PC-3 (cell line): Measurements from ENCODE around the gene BCAN. TPM values are rescaled to one million over a fixed set of nuclear protein-coding genes. Genes with fewer than 3 reads are reported as not detected.

ENCODE experiments used
- ATAC-seq: fragments of 200-7000 bp; cut with Tn5 transposase; 2 replicates; pipeline ENCODE4 v1.9.1; 2020; ENCODE audit warnings: mild to moderate bottlenecking, moderate library complexity
- BruUV-seq: library from RNA; stranded (reverse); fragments of 400-500 nt; replicated peaks from 2 replicates; lab custom pipeline; 2021; lab: Mats Ljungman, UMichigan
- CTCF ChIA-PET: fragments of 300-600 bp; sonication (Branson Sonifier 250); formaldehyde crosslinking; loops from one replicate; lab custom pipeline; 2022; ENCODE audit warnings: antibody characterized with exemption; lab: Charles Lee
- POLR2A ChIA-PET: fragments of 300-600 bp; sonication (Branson Sonifier 250); formaldehyde crosslinking; loops from one replicate; lab custom pipeline; 2022; ENCODE audit warnings: antibody characterized with exemption; ENCODE audit not compliant: unreplicated experiment; lab: Charles Lee
- DNase-seq: peaks from one replicate; pipeline ENCODE4 v3.0.0-alpha.2; 2015
- H2AFZ ChIP-seq: fragments of 300-600 bp; sonication (generic); 2 replicates; pipeline ENCODE4 v1.6.0; 2016; ENCODE audit warnings: antibody characterized with exemption, low read length
- H3F3A ChIP-seq: fragments of 300-600 bp; sonication (generic); one replicate; pipeline ENCODE4 v1.6.0; 2017; ENCODE audit warnings: antibody characterized with exemption, low read length, control low read depth, mild to moderate bottlenecking; ENCODE audit not compliant: unreplicated experiment
- H3K27ac ChIP-seq: fragments of 300-600 bp; sonication (generic); 2 replicates; pipeline ENCODE4 v1.5.1; 2016; ENCODE audit warnings: mild to moderate bottlenecking, low read length
- H3K27me3 ChIP-seq: fragments of 300-600 bp; sonication (generic); 2 replicates; pipeline ENCODE4 v1.6.1; 2016; ENCODE audit warnings: low read length, mixed read lengths
- H3K36me3 ChIP-seq: fragments of 300-600 bp; sonication (generic); 2 replicates; pipeline ENCODE4 v1.6.1; 2016; ENCODE audit warnings: low read depth, mixed run types, low read length, mixed read lengths
- H3K4me1 ChIP-seq: fragments of 300-600 bp; sonication (generic); 2 replicates; pipeline ENCODE4 v1.5.1; 2016; ENCODE audit warnings: low read length; ENCODE audit not compliant: insufficient read depth
- H3K4me2 ChIP-seq: fragments of 300-600 bp; sonication (generic); 2 replicates; pipeline ENCODE4 v1.6.0; 2016; ENCODE audit warnings: low read length
- H3K4me3 ChIP-seq: fragments of 300-600 bp; sonication (generic); 2 replicates; pipeline ENCODE4 v1.5.1; 2016; ENCODE audit warnings: mild to moderate bottlenecking, low read length, mixed read lengths
- H3K79me2 ChIP-seq: fragments of 300-600 bp; sonication (generic); 2 replicates; pipeline ENCODE4 v1.6.1; 2017; ENCODE audit warnings: low read length, mixed read lengths
- H3K9ac ChIP-seq: fragments of 300-600 bp; sonication (generic); 2 replicates; pipeline ENCODE4 v1.6.0; 2016; ENCODE audit warnings: mild to moderate bottlenecking, low read length
- H3K9me2 ChIP-seq: fragments of 300-600 bp; sonication (generic); replicated peaks from 2 replicates; pipeline ENCODE4 v1.6.1; 2016; ENCODE audit warnings: mixed run types, low read length, mixed read lengths
- H3K9me3 ChIP-seq: fragments of 300-600 bp; sonication (generic); 2 replicates; pipeline ENCODE4 v1.6.1; 2016; ENCODE audit warnings: low read length, mixed read lengths
- H4K20me1 ChIP-seq: fragments of 300-600 bp; sonication (generic); 2 replicates; pipeline ENCODE4 v1.6.1; 2016; ENCODE audit warnings: low read length, mixed read lengths
- EZH2 ChIP-seq: fragments of 300-600 bp; sonication (generic); IDR thresholded peaks from one replicate; pipeline ENCODE4 v1.6.1; 2017; ENCODE audit warnings: antibody characterized with exemption, mild to moderate bottlenecking, low read length; ENCODE audit not compliant: unreplicated experiment
- EZH2phosphoT487 ChIP-seq: fragments of 300-600 bp; sonication (generic); IDR thresholded peaks from 2 replicates; pipeline ENCODE4 v1.6.1; 2018; ENCODE audit warnings: mild to moderate bottlenecking, antibody characterized with exemption, low read length, borderline replicate concordance
- intact Hi-C: fragments of 100-400 bp; cut with micrococcal nuclease; formaldehyde crosslinking; loops from 2 replicates; pipeline ENCODE4 v1.9.0; 2023
- total RNA-seq: library from RNA; depleted of rRNA; stranded (reverse); fragments of >200 nt; gene quantifications from 2 replicates; pipeline ENCODE4 v1.2.3, GENCODE V29; 2014
- TF ChIP-seq, protein P1 (sequence below): fragments of 300-600 bp; sonication (generic); conservative IDR thresholded peaks from 2 replicates; pipeline ENCODE4 v1.5.1; 2017; ENCODE audit warnings: antibody characterized with exemption, low read depth, mild to moderate bottlenecking, low read length

Gene BCAN
- total RNA-seq, 1 experiment from 2014 or later: not detected

DNA sequence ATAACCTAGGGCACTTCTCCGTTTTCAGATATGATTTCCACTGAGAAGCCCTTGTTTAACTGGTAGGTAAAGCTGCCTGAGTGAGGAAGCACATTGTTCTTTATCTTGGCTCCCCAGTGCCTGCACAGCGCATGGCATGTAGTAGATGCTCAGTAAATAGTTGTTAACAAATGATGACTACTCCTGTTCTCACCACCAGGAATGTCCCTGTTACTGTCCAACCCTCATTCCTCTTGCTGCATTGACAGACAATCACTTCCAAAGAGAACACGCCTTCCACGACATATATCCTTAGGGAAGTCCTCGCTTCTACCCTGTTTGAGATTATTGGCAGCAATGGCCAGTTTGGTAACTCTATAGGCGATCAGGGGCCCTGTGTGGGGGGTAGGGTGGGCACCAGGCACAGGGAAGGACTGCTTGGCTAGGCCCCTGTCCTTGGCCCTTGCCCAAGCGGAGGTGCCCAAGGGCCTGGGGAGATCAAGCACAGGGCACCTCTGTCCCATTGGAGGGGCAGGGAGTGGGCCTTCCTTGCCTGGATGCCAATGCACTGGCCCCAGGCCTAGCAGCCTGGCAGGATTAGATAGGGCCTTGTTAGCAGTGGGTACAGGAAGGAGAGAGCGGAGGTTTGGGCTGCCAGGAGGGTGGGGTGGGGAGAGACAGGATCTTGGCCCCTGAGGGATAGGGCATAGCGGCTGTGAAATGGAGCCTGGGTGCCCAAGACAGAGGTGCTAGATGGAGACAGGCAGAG, 25.1 kb downstream of the BCAN start:
- Histone ChIP-seq H3K4me1 (peaks cover 15% of the 10 kb centered on the region), H3F3A (no peaks in the 10 kb centered on the region), H3K36me3 (no peaks in the 10 kb centered on the region), H3K9me3 (no peaks in the 10 kb centered on the region), H3K79me2 (no peaks in the 10 kb centered on the region), H3K9me2 (no peaks in the 10 kb centered on the region), H3K27me3 (no peaks in the 10 kb centered on the region), H4K20me1 (no peaks in the 10 kb centered on the region), H3K9ac (no peak overlapping the region), H2AFZ (no peak overlapping the region), H3K4me3 (no peak overlapping the region), H3K27ac (no peak overlapping the region), H3K4me2 (no peak overlapping the region)
- TF ChIP-seq EZH2 (no peak), EZH2phosphoT487 (no peak)
- TF ChIP-seq, protein P1, sequence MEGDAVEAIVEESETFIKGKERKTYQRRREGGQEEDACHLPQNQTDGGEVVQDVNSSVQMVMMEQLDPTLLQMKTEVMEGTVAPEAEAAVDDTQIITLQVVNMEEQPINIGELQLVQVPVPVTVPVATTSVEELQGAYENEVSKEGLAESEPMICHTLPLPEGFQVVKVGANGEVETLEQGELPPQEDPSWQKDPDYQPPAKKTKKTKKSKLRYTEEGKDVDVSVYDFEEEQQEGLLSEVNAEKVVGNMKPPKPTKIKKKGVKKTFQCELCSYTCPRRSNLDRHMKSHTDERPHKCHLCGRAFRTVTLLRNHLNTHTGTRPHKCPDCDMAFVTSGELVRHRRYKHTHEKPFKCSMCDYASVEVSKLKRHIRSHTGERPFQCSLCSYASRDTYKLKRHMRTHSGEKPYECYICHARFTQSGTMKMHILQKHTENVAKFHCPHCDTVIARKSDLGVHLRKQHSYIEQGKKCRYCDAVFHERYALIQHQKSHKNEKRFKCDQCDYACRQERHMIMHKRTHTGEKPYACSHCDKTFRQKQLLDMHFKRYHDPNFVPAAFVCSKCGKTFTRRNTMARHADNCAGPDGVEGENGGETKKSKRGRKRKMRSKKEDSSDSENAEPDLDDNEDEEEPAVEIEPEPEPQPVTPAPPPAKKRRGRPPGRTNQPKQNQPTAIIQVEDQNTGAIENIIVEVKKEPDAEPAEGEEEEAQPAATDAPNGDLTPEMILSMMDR: no peak
- peak; percentile 10; the same call in 1 of the 2 replicates for ATAC-seq
- CTCF ChIA-PET: no interaction called here
- intact Hi-C loops: no loop called here
- DNase-seq: no peak
- POLR2A ChIA-PET: no interaction called here
- BruUV-seq: no TSS peak

DNA sequence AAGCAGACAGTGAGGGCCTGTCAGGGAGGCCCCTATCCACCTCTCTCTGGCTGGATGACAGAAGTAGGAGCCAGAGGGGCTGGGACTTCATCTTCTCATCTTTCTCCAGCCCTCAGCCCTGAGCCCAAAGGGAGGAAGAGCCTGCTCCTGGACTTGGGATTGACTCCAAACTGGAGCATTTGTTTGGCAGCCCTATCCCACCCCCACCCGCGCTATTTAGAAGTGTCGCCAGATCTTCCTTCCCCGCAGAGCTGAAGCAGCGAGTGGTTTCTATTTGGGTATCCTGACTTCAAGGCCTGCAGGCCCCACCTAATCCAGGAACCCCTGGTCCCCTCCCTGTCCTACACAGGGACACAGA, 25.7 kb downstream of the BCAN start:
- BruUV-seq: no TSS peak
- DNase-seq: no peak
- H3K4me1 ChIP-seq: peaks cover 9% of the 10 kb centered on the region

More for the DNA sequence above, 25.7 kb downstream of the BCAN start:
- no peak overlapping the region for H3K4me2 ChIP-seq
- TF ChIP-seq, protein P1: no peak
- TF ChIP-seq EZH2: no peak
- TF ChIP-seq EZH2phosphoT487: no peak
- no peaks in the 10 kb centered on the region for H3F3A ChIP-seq
- H3K36me3 ChIP-seq: no peaks in the 10 kb centered on the region
- ChIA-PET POLR2A (no interaction called here), CTCF (no interaction called here)
- no peaks in the 10 kb centered on the region for H3K79me2 ChIP-seq
- H3K9me2 ChIP-seq: no peaks in the 10 kb centered on the region
- H3K9me3 ChIP-seq: no peaks in the 10 kb centered on the region
- H2AFZ ChIP-seq: no peak overlapping the region
- H3K9ac ChIP-seq: no peak overlapping the region
- intact Hi-C loops: no loop called here
- H3K4me3 ChIP-seq: no peak overlapping the region
- no peaks in the 10 kb centered on the region for H4K20me1 ChIP-seq
- no peak overlapping the region for H3K27ac ChIP-seq
- H3K27me3 ChIP-seq: no peaks in the 10 kb centered on the region
- no peak for ATAC-seq
